K562 (cell line): ENCODE results near the gene ISG20. TPM values are rescaled to one million over a fixed set of nuclear protein-coding genes. Genes with fewer than 3 reads are reported as not detected.

Experiments
- ATAC-seq: fragments of 200-7000 bp; cut with Tn5 transposase; 3 replicates; pipeline ENCODE4 v1.9.1; 2020; ENCODE audit warnings: moderate library complexity
- BruUV-seq: library from RNA; stranded (reverse); fragments of 400-500 nt; replicated peaks from 2 replicates; lab custom pipeline; 2021; lab: Mats Ljungman, UMichigan
- CTCF ChIA-PET: fragments of 300-600 bp; formaldehyde crosslinking; extraction: SDS; loops from one replicate; lab custom pipeline; 2021; ENCODE audit warnings: low intra/inter-chr PET ratio; lab: Yijun Ruan, JAX
- POLR2A ChIA-PET: fragments of 300-600, 350-650 bp; sonication (Branson Sonifier 250); formaldehyde crosslinking; extraction: SDS; loops from one replicate; lab custom pipeline; 2021; ENCODE audit warnings: antibody characterized with exemption, inconsistent platforms; lab: Yijun Ruan, JAX
- DNase-seq, 4 experiments: peaks; one replicate each; pipeline versions ENCODE4 v3.0.0 to v3.0.0-alpha.2; 2011 to 2018; ENCODE audit warnings: low spot score in 3 of 4, mixed read lengths in 3 of 4; ENCODE audit errors: extremely low read depth in 1 of 4
- FAIRE-seq: peaks from 2 replicates; lab custom pipeline; 2011; peaks lifted over from hg19 to GRCh38; lab: Jason Lieb, UNC
- H2AFZ ChIP-seq: 2 replicates; pipeline ENCODE4 v1.6.0; 2011; ENCODE audit warnings: low read depth, low read length, control low read depth, inconsistent platforms
- H3K27ac ChIP-seq: fragments of 200-600 bp; 3 replicates; pipeline ENCODE4 v1.8.0; 2011; ENCODE audit warnings: low read depth, mild to moderate bottlenecking, control low read depth, inconsistent platforms, low read length, moderate library complexity, mixed read lengths; ENCODE audit errors: extremely low read depth
- H3K27me3 ChIP-seq, 2 experiments: fragments of 300-600 bp in 1 of 2; 2 replicates in 1 of 2; 3 replicates in 1 of 2; pipeline versions ENCODE4 v1.6.0 to v1.8.0; 2011; ENCODE audit warnings: inconsistent platforms in 2 of 2, low read length in 2 of 2, mild to moderate bottlenecking in 1 of 2, mixed read lengths in 1 of 2, moderate library complexity in 1 of 2; ENCODE audit not compliant: control insufficient read depth in 2 of 2, insufficient read depth in 2 of 2
- H3K36me3 ChIP-seq: fragments of 300-600 bp; 3 replicates; pipeline ENCODE4 v1.8.0; 2011; ENCODE audit warnings: mild to moderate bottlenecking, low read length, inconsistent platforms; ENCODE audit not compliant: control insufficient read depth, insufficient read depth
- H3K4me1 ChIP-seq, 2 experiments: fragments of 200-600 bp in 1 of 2; replicated peaks in 1 of 2; 2 replicates in 1 of 2; 3 replicates in 1 of 2; pipeline versions ENCODE4 v1.5.1 to v1.8.0; 2011; ENCODE audit warnings: inconsistent platforms in 2 of 2, low read length in 2 of 2, mild to moderate bottlenecking in 1 of 2, mixed read lengths in 1 of 2, moderate library complexity in 1 of 2; ENCODE audit not compliant: control insufficient read depth in 2 of 2, insufficient read depth in 2 of 2
- H3K4me2 ChIP-seq: 2 replicates; pipeline ENCODE4 v1.6.1; 2011; ENCODE audit warnings: low read length, control low read depth, inconsistent platforms, mixed read lengths; ENCODE audit not compliant: insufficient read depth
- H3K4me3 ChIP-seq: fragments of 200-600 bp; sonication (generic), shearing (Covaris generic); 2 replicates; pipeline ENCODE4 v1.5.1; 2016; ENCODE audit warnings: control low read depth, inconsistent platforms
- H3K79me2 ChIP-seq: fragments of 200-600 bp; 3 replicates; pipeline ENCODE4 v1.8.0; 2011; ENCODE audit warnings: low read length, inconsistent platforms; ENCODE audit not compliant: control insufficient read depth, insufficient read depth
- H3K9ac ChIP-seq, 2 experiments: 2 replicates each; pipeline versions ENCODE4 v1.6.0 to v1.6.1; 2011; ENCODE audit warnings: low read depth in 2 of 2, low read length in 2 of 2, control low read depth in 1 of 2, inconsistent platforms in 1 of 2, mild to moderate bottlenecking in 1 of 2, mixed read lengths in 1 of 2; ENCODE audit not compliant: insufficient read depth in 1 of 2
- H3K9me1 ChIP-seq: one replicate; pipeline ENCODE4 v1.6.0; 2011; ENCODE audit warnings: inconsistent platforms, mild to moderate bottlenecking, low read length, moderate library complexity; ENCODE audit not compliant: control insufficient read depth, insufficient read depth
- H3K9me3 ChIP-seq: replicated peaks from 2 replicates; pipeline ENCODE4 v1.5.1; 2011; ENCODE audit warnings: low read depth, low read length, inconsistent platforms; ENCODE audit not compliant: control insufficient read depth, insufficient read depth
- H4K20me1 ChIP-seq: replicated peaks from 2 replicates; pipeline ENCODE4 v1.6.1; 2011; ENCODE audit warnings: low read length, inconsistent platforms, mixed read lengths; ENCODE audit not compliant: control insufficient read depth, insufficient read depth
- EP400 ChIP-seq: fragments of 450-650 bp; IDR thresholded peaks from 2 replicates; pipeline ENCODE4 v1.6.1; 2017; ENCODE audit warnings: antibody characterized with exemption, mild to moderate bottlenecking, moderate library complexity
- HDAC1 ChIP-seq, 2 experiments: fragments of 450-650 bp; IDR thresholded peaks; 2 replicates each; pipeline ENCODE4 v1.6.1; 2016 to 2017; ENCODE audit warnings: inconsistent platforms in 1 of 2, mild to moderate bottlenecking in 1 of 2, moderate library complexity in 1 of 2
- SREBF2 ChIP-seq: sonication (generic); formaldehyde crosslinking; IDR thresholded peaks from 2 replicates; pipeline ENCODE4 v1.4.0; 2020; ENCODE audit warnings: mild to moderate bottlenecking, missing genetic modification reagents
- TFAM ChIP-seq: fragments of 250-450 bp; sonication (Bioruptor Pico); conservative IDR thresholded peaks from 2 replicates; pipeline ENCODE4 v1.5.0; 2021; ENCODE audit warnings: mild to moderate bottlenecking, moderate library complexity
- ZNF197 ChIP-seq: fragments of 200-800 bp; sonication (Bioruptor generic); IDR thresholded peaks from 2 replicates; pipeline ENCODE4 v1.6.1; 2016; ENCODE audit warnings: low read depth, missing genetic modification characterization, missing compliant biosample characterization
- ZNF324 ChIP-seq: fragments of 250-450 bp; sonication (Bioruptor Pico); IDR thresholded peaks from 2 replicates; pipeline ENCODE4 v1.4.0; 2020; ENCODE audit warnings: mild to moderate bottlenecking
- ZNF780A ChIP-seq: fragments of 250-450 bp; sonication (Bioruptor Pico); IDR thresholded peaks from 2 replicates; pipeline ENCODE4 v1.5.0; 2021; ENCODE audit warnings: mild to moderate bottlenecking
- WGBS: fragments of 100-300 bp; shearing (Covaris generic); methylation state at CpG from one replicate; pipeline ENCODE4 v1.1.6; 2016; ENCODE audit warnings: low coverage, mixed read lengths; ENCODE audit not compliant: insufficient coverage; ENCODE audit errors: missing lambda C conversion rate; 5-methylcytosine and 5-hydroxymethylcytosine counted together
- in situ Hi-C: fragments of 300-500 bp; cut with MboI; formaldehyde crosslinking; loops from 4 replicates; pipeline ENCODE4 v1.15.0; 2018; ENCODE audit warnings: inconsistent platforms, mixed read lengths
- intact Hi-C: fragments of 100-400 bp; cut with micrococcal nuclease; formaldehyde crosslinking; loops from 2 replicates; pipeline ENCODE4 v1.14.2; 2022
- polyA plus RNA-seq, 8 experiments: library from polyadenylated mRNA; depleted of rRNA in 4 of 8; stranded (reverse) in 5 of 8; unstranded in 3 of 8; fragments of >200 nt; fragmentation: Nextera tagmentation in 2 of 8; fragmentation: Illumina TruSeq in 1 of 8; extraction: Ambion mirVana in 2 of 8; extraction: Trizol in 1 of 8; gene quantifications; 2 replicates each; pipeline versions ENCODE4 v1.2.1 to v1.2.3, GENCODE V29; 2011 to 2014; ENCODE audit warnings: inconsistent platforms in 1 of 8, missing spikeins in 1 of 8
- total RNA-seq, 7 experiments: library from RNA; depleted of rRNA in 6 of 7; stranded (reverse); fragments of >200 nt in 6 of 7; fragmentation: Illumina TruSeq in 2 of 7; extraction: Trizol in 2 of 7; gene quantifications; 2 replicates each; pipeline versions ENCODE4 v1.2.1 to v1.2.3, GENCODE V29; 2011 to 2021; ENCODE audit warnings: low replicate concordance in 1 of 7
- TF ChIP-seq, protein P1 (sequence below): fragments of 250-450 bp; sonication (Bioruptor Pico); IDR thresholded peaks from 2 replicates; pipeline ENCODE4 v1.8.0; 2022; ENCODE audit warnings: moderate library complexity, mild to moderate bottlenecking, inconsistent platforms

ISG20 gene
- total and polyA plus RNA-seq, 9 of the 15 experiments (the other 6 are each of a cell fraction or from before 2014, with no cell fraction given), result 0.06 to 2.1 (median 1.00) TPM

DNA sequence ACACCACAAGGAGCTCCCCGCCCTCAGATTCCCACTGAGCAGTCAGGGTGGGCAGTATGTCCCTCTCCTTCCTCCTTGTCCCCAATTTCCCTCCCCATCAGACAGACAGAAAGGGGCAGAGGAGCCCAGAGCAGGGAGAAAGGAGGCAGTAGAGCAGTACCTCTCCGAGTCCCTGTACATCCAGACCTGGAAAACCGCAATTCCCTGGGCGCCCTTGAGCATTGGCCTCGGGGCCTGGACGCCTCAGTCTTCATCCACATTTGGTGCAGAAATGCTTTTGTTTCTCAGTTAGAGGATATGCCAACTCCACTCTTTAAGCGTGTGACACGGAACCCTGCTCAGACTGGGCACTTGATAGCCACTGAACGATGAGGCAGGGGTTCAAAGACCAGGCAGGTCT, 5.9 kb downstream of the ISG20 start:
- H3K4me1 ChIP-seq, result peaks cover 0 to 1% of the 10 kb centered on the region in 2 experiments; a peak in 2 of 5 replicates

More for the DNA sequence above, 5.9 kb downstream of the ISG20 start:
- WGBS, result 4% methylated on average over 9 of the region's 9 CpGs
- Histone ChIP-seq H3K36me3 (no peaks in the 10 kb centered on the region), H2AFZ (no peak overlapping the region), H3K27ac (no peak overlapping the region), H3K9ac (no peak overlapping the region), H3K27me3 (peaks cover 0 to 25% of the 10 kb centered on the region in 2 experiments; a peak in 3 of 5 replicates), H4K20me1 (0 out of 2 replicates have a peak, but pooled peaks cover 3% of the 10 kb centered on the region), H3K4me3 (no peak overlapping the region), H3K9me1 (no peaks in the 10 kb centered on the region), H3K9me3 (no peaks in the 10 kb centered on the region), H3K79me2 (no peaks in the 10 kb centered on the region), H3K4me2 (no peak overlapping the region)
- intact Hi-C loops (no loop called here), in situ Hi-C loops (no loop called here)
- ChIA-PET POLR2A (no interaction called here), CTCF (no interaction called here)
- no TSS peak for BruUV-seq
- DNase-seq (no peak), FAIRE-seq (no peak), ATAC-seq (no peak)
- TF ChIP-seq TFAM, result no peak
- no peak for TF ChIP-seq ZNF197 (CRISPR knock-in tag)
- no peak for TF ChIP-seq EP400
- TF ChIP-seq ZNF324 (CRISPR knock-in tag), result no peak
- no peak for TF ChIP-seq HDAC1 (IDR thresholded peaks at IDR 0.05)
- TF ChIP-seq, protein P1, sequence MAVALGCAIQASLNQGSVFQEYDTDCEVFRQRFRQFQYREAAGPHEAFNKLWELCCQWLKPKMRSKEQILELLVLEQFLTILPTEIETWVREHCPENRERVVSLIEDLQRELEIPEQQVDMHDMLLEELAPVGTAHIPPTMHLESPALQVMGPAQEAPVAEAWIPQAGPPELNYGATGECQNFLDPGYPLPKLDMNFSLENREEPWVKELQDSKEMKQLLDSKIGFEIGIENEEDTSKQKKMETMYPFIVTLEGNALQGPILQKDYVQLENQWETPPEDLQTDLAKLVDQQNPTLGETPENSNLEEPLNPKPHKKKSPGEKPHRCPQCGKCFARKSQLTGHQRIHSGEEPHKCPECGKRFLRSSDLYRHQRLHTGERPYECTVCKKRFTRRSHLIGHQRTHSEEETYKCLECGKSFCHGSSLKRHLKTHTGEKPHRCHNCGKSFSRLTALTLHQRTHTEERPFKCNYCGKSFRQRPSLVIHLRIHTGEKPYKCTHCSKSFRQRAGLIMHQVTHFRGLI (CRISPR knock-in tag), result no peak
- no peak for TF ChIP-seq SREBF2 (CRISPR knock-in tag)
- no peak for TF ChIP-seq ZNF780A (CRISPR knock-in tag)
